ENCODE results near the gene LSAMP. TPM values are rescaled to one million over a fixed set of nuclear protein-coding genes. Genes with fewer than 3 reads are reported as not detected.

Gene LSAMP
- total and polyA plus RNA-seq, 2 donors (not counting 1 experiment from before 2014, with no cell fraction given): not detected

GRCh38 chr3:116112696-116113095 is 332.6 kb downstream of the LSAMP start:
- H3K4me3 Mint-ChIP-seq: no peak overlapping the region
- no peaks in the 10 kb centered on the region for H4K20me1 ChIP-seq (ENCODE audit: control insufficient read depth, insufficient read depth, low read length, poor library complexity, severe bottlenecking)
- no peak overlapping the region for H3K27ac ChIP-seq (ENCODE audit: low read length in 2 of 2)
- H3K9me3 ChIP-seq (ENCODE audit: control extremely low read depth in 1 of 3, control insufficient read depth in 2 of 3, insufficient read depth in 1 of 3, low read length in 2 of 3): no peaks in the 10 kb centered on the region
- H3K4me3 ChIP-seq (ENCODE audit: control extremely low read depth in 1 of 5, extremely low read depth in 1 of 5, insufficient read depth in 1 of 5, low read depth in 2 of 5, low read length in 4 of 5): no peak overlapping the region
- H3K27ac Mint-ChIP-seq: no peak overlapping the region
- H3K4me1 ChIP-seq (ENCODE audit: control insufficient read depth in 2 of 2, insufficient read depth in 2 of 2, low read length in 2 of 2): no peaks in the 10 kb centered on the region
- no peaks in the 10 kb centered on the region for H3K4me1 Mint-ChIP-seq
- ATAC-seq (ENCODE audit: low read depth): no peak
- WGBS (ENCODE audit: insufficient coverage): no CpG with 5 or more reads among the region's 2 CpGs
- DNase-seq: no peak
- no peaks in the 10 kb centered on the region for H3K9me3 Mint-ChIP-seq (ENCODE audit: insufficient read depth)
- H2AFZ ChIP-seq (ENCODE audit: insufficient read depth, low read depth, low read length, poor library complexity, severe bottlenecking): no peak overlapping the region
- no peak overlapping the region for H3K9ac ChIP-seq (ENCODE audit: low read length)
- no peaks in the 10 kb centered on the region for H3K79me2 ChIP-seq (ENCODE audit: control insufficient read depth, insufficient read depth, low read length)
- intact Hi-C loops (cut with micrococcal nuclease): no loop called here
- ChIA-PET POLR2A (no interaction called here), CTCF (no interaction called here)
- H3K27me3 Mint-ChIP-seq: no peaks in the 10 kb centered on the region
- no peaks in the 10 kb centered on the region for H3K27me3 ChIP-seq (replicated peaks in 1 of 4; ENCODE audit: control extremely low read depth in 1 of 4, control insufficient read depth in 3 of 4, insufficient read depth in 4 of 4, low read length in 3 of 4)
- TF ChIP-seq, protein P1, sequence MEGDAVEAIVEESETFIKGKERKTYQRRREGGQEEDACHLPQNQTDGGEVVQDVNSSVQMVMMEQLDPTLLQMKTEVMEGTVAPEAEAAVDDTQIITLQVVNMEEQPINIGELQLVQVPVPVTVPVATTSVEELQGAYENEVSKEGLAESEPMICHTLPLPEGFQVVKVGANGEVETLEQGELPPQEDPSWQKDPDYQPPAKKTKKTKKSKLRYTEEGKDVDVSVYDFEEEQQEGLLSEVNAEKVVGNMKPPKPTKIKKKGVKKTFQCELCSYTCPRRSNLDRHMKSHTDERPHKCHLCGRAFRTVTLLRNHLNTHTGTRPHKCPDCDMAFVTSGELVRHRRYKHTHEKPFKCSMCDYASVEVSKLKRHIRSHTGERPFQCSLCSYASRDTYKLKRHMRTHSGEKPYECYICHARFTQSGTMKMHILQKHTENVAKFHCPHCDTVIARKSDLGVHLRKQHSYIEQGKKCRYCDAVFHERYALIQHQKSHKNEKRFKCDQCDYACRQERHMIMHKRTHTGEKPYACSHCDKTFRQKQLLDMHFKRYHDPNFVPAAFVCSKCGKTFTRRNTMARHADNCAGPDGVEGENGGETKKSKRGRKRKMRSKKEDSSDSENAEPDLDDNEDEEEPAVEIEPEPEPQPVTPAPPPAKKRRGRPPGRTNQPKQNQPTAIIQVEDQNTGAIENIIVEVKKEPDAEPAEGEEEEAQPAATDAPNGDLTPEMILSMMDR (IDR thresholded peaks at IDR 0.05): no peak
- TF ChIP-seq EZH2 (IDR thresholded peaks at IDR 0.05; ENCODE audit: borderline replicate concordance, insufficient read depth, low read depth, low read length, poor library complexity, severe bottlenecking): no peak
- H3K4me2 ChIP-seq (replicated peaks; ENCODE audit: low read depth, low read length, poor library complexity, severe bottlenecking): no peak overlapping the region
- H3K36me3 ChIP-seq (replicated peaks in 1 of 2; ENCODE audit: control extremely low read depth in 1 of 2, control insufficient read depth in 1 of 2, extremely low read depth in 1 of 2, insufficient read depth in 2 of 2, low read length in 1 of 2): no peaks in the 10 kb centered on the region

- Mint-ChIP-seq H3K4me3 (no peak overlapping the region), H3K4me1 (no peaks in the 10 kb centered on the region), H3K9me3 (ENCODE audit: insufficient read depth) (no peaks in the 10 kb centered on the region), H3K27ac (no peak overlapping the region), H3K27me3 (no peaks in the 10 kb centered on the region)
- Histone ChIP-seq H3K4me1 (ENCODE audit: control insufficient read depth in 2 of 2, insufficient read depth in 2 of 2, low read length in 2 of 2) (no peaks in the 10 kb centered on the region), H4K20me1 (ENCODE audit: control insufficient read depth, insufficient read depth, low read length, poor library complexity, severe bottlenecking) (no peaks in the 10 kb centered on the region), H3K79me2 (ENCODE audit: control insufficient read depth, insufficient read depth, low read length) (no peaks in the 10 kb centered on the region), H3K36me3 (replicated peaks in 1 of 2; ENCODE audit: control extremely low read depth in 1 of 2, control insufficient read depth in 1 of 2, extremely low read depth in 1 of 2, insufficient read depth in 2 of 2, low read length in 1 of 2) (no peaks in the 10 kb centered on the region), H3K4me2 (replicated peaks; ENCODE audit: low read depth, low read length, poor library complexity, severe bottlenecking) (no peak overlapping the region), H3K27ac (ENCODE audit: low read length in 2 of 2) (no peak overlapping the region), H3K4me3 (ENCODE audit: control extremely low read depth in 1 of 5, extremely low read depth in 1 of 5, insufficient read depth in 1 of 5, low read depth in 2 of 5, low read length in 4 of 5) (no peak overlapping the region), H2AFZ (ENCODE audit: insufficient read depth, low read depth, low read length, poor library complexity, severe bottlenecking) (no peak overlapping the region), H3K9ac (ENCODE audit: low read length) (no peak overlapping the region), H3K9me3 (ENCODE audit: control extremely low read depth in 1 of 3, control insufficient read depth in 2 of 3, insufficient read depth in 1 of 3, low read length in 2 of 3) (no peaks in the 10 kb centered on the region), H3K27me3 (replicated peaks in 1 of 4; ENCODE audit: control extremely low read depth in 1 of 4, control insufficient read depth in 3 of 4, insufficient read depth in 4 of 4, low read length in 3 of 4) (no peaks in the 10 kb centered on the region)
- no peak for ATAC-seq (ENCODE audit: low read depth)
- intact Hi-C loops (cut with micrococcal nuclease): no loop called here
- TF ChIP-seq, protein P1 (IDR thresholded peaks at IDR 0.05): no peak
- no peak for TF ChIP-seq EZH2 (IDR thresholded peaks at IDR 0.05; ENCODE audit: borderline replicate concordance, insufficient read depth, low read depth, low read length, poor library complexity, severe bottlenecking)
- DNase-seq: no peak
- CTCF ChIA-PET: no interaction called here
- POLR2A ChIA-PET: no interaction called here
Observed at GRCh38 chr3:116111765-116112164, 333.5 kb downstream of the LSAMP start.
